ENCODE data around the gene PPP2R3B.

Gene PPP2R3B

GRCh38 chrX:370244-370962 is 16.3 kb downstream of the PPP2R3B start:
- DNase-seq: no peak

- DNase-seq: no peak
These were observed 17.1 kb downstream of the PPP2R3B start for GRCh38 chrX:369563-370101.

GRCh38 chrX:368811-369562 is 17.7 kb downstream of the PPP2R3B start:
- no peak for DNase-seq

GRCh38 chrX:367866-368265 is 18.8 kb downstream of the PPP2R3B start:
- DNase-seq: no peak

- no peak for DNase-seq
These were observed 19.4 kb downstream of the PPP2R3B start for GRCh38 chrX:367349-367748.

GRCh38 chrX:363621-364375 is 22.9 kb downstream of the PPP2R3B start:
- DNase-seq: no peak

- DNase-seq: no peak
These were observed 23.6 kb downstream of the PPP2R3B start for GRCh38 chrX:362937-363620.

- no peak for DNase-seq
These were observed 24.4 kb downstream of the PPP2R3B start for GRCh38 chrX:362351-362750.

GRCh38 chrX:361231-362145 is 25.2 kb downstream of the PPP2R3B start:
- no peak for DNase-seq

- DNase-seq: no peak
These were observed 26.1 kb downstream of the PPP2R3B start for GRCh38 chrX:360496-361150.

- DNase-seq: no peak
These were observed 28.0 kb downstream of the PPP2R3B start for GRCh38 chrX:358651-359143.

GRCh38 chrX:357693-358471 is 28.8 kb downstream of the PPP2R3B start:
- no peak for DNase-seq

- no peak for DNase-seq
These were observed 29.5 kb downstream of the PPP2R3B start for GRCh38 chrX:357035-357692.

- DNase-seq: peak; percentile 3
These were observed 30.2 kb downstream of the PPP2R3B start for GRCh38 chrX:356385-357034.

GRCh38 chrX:355329-356050 is 31.2 kb downstream of the PPP2R3B start:
- no peak for DNase-seq

GRCh38 chrX:353566-354535 is 32.9 kb downstream of the PPP2R3B start:
- DNase-seq: no peak

Measured in hematopoietic multipotent progenitor cell treated with erythropoietin and hydrocortisone succinate and interleukin-3 and kit ligand, for 8 days (in vitro differentiated cells).